ENCODE measurements around the gene FAM186B.
A peak's percentile ranks its signal among the peaks of the same experiment; 100 is the strongest.

The FAM186B gene

DNA sequence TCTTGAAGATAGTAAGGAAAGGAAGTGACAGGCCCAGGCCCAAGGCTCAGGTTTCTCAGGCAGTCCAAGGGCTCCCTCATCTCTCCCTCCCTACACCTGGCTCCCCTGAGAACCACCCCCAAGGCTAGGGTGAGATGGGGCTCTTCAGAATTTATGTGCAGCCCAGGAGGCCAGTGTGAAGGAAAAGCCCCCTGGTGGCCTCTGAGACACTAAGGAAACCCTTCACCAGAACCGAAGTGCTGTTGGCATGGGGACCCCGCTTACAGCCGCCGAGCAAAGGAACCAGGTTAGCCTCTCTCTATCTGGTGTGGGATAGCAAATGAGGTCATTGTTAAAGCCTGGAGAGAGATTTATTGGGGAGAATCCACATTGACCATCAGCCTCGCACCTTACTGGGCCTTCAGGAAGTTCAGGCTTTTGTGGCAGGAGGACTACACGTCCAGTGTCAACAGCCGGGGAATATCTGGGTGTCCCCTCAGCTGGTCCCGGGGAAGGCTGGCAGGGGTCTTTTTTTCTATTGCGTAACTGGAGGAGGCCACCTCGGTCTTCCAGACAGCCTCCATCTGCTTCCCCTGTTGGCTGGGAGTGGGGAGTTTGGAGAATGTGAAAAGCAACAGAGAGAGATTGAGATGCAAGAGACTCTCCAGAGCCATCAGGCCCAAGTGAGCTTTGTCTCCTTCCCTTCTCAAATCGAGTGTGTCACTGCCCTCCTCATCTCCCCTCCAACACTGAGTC lies 18.1 kb downstream of the FAM186B start:
- TF ChIP-seq, protein P1, sequence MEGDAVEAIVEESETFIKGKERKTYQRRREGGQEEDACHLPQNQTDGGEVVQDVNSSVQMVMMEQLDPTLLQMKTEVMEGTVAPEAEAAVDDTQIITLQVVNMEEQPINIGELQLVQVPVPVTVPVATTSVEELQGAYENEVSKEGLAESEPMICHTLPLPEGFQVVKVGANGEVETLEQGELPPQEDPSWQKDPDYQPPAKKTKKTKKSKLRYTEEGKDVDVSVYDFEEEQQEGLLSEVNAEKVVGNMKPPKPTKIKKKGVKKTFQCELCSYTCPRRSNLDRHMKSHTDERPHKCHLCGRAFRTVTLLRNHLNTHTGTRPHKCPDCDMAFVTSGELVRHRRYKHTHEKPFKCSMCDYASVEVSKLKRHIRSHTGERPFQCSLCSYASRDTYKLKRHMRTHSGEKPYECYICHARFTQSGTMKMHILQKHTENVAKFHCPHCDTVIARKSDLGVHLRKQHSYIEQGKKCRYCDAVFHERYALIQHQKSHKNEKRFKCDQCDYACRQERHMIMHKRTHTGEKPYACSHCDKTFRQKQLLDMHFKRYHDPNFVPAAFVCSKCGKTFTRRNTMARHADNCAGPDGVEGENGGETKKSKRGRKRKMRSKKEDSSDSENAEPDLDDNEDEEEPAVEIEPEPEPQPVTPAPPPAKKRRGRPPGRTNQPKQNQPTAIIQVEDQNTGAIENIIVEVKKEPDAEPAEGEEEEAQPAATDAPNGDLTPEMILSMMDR (IDR thresholded peaks at IDR 0.05; ENCODE audit: borderline replicate concordance, insufficient read depth, low read depth, low read length): 0 out of 2 replicates have a peak, but pooled peaks have one; percentile 2
- no peak overlapping the region for H3K4me3 ChIP-seq (ENCODE audit: low read depth, low read length)

DNA sequence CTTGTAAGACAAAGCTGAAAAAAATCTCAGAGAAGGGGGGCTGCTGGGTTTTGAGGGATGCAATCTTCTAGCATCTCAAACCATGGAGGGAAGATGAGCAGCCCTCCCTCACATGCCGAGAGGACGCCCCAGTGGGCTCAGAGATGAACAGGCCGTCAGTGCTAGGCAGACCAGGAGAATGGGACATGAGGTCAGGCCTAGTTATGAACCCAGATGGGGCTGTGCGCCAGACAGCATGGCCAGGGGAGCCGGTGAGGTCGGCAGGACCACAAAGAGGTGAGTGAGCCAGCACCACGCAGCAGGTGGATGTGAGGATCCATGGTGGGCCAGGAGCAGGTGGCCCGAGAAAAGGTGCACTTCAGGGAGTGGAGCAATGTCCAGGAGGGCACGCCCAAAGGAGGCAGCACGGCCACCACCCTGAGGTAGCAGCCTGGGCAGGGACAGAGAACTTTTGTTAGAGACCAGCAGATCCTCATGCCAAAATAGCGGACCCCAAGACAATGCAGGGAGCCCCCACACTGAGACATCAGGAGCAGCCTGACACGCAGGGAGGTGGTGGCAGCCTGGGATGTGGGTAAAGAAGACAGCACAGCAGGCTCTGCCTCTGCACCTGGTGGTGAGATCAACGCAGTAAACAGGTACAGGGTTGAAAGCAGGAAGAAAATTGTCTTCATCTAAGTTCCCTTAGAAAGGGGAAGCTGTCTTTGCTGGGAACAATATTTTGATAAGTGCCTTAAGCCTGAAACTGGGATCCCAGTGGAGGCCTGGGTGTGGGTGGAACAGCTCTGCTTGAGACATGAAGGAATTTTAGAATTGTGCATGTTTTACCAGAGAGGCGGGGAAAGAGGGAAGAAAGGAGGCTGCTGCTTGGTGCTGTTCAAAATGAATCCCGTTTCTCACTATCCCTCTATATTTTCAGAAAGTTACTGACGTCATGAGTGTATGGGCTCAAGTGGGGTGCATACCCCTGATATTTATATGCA lies 19.7 kb downstream of the FAM186B start:
- H3K4me3 ChIP-seq (ENCODE audit: low read depth, low read length): no peak overlapping the region
- TF ChIP-seq, protein P1 (IDR thresholded peaks at IDR 0.05; ENCODE audit: borderline replicate concordance, insufficient read depth, low read depth, low read length): no peak

DNA sequence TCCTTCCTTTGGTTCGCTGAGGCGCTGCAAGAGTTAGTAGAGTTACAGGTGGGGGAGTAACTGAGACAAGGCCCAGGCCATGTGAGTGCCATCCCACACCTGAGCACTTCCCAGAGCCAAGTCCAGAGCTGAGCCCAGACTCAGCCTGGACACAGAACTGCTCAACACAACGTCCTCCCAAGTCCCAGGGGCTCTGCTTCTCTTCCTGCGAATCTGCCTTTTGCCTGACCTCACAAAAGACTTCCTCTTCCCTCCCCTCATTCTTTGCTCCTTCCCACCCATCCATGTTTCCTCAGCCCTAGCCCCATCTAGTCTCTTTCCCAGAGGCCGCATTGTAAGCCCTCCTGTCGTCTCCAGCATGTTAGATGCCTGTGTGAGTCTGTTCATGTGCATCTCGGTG lies 20.8 kb downstream of the FAM186B start:
- no peak overlapping the region for H3K4me3 ChIP-seq (ENCODE audit: low read depth, low read length)
- TF ChIP-seq, protein P1 (IDR thresholded peaks at IDR 0.05; ENCODE audit: borderline replicate concordance, insufficient read depth, low read depth, low read length): no peak

DNA sequence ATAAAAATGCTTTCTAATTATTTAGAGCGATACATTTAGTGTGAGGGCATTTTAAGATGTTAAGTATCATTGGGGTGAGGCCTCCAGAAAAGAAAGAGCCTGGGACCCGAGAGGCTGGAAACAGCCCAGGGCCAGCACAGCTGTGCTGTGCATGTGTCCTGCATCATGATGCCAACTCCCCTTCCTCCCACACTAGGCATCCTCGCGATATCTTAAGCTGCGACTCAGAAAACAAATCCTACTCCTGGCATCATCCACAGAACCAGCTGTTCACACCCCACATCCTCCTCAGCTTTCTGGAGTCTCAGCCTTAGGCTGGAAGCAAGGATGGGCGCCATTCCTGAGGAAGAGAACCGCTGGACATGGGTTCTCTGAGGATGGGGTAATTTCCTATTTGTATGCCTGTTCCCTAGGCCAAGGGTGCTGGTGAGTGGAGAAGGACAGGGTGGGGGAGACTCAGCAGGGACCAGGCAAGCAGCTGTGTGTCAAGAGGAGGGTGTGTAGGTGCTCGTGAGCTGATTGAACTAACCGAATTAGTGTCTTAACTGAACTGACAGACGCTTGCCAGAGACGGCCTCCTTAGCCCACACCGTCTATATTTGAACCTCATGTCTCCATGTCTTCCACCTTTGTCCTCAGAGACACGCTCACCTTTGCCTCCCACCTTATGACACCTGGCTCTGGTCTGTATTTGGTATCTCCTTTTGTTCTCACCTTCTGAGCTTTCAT lies 21.9 kb downstream of the FAM186B start:
- H3K4me3 ChIP-seq (ENCODE audit: low read depth, low read length): no peak overlapping the region
- TF ChIP-seq, protein P1 (IDR thresholded peaks at IDR 0.05; ENCODE audit: borderline replicate concordance, insufficient read depth, low read depth, low read length): no peak

DNA sequence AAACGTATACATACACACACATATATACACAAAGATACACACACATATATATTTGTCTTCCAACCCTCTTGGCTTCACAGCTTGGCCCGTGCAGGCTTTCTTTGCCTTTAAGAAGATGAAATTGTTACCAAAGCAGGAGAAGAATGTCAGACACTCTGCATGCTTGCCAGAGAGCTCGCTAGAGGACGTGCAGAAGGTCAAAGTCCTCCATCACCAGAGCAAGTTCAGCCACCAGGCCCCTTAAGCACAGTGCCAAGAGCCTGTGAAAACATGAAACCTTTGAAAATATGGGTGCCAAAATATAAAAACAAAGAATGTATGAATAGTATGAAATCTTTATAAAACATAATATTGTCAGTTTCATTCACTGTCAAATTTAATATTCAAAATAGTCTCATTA lies 22.6 kb downstream of the FAM186B start:
- TF ChIP-seq, protein P1 (IDR thresholded peaks at IDR 0.05; ENCODE audit: borderline replicate concordance, insufficient read depth, low read depth, low read length): no peak
- no peak overlapping the region for H3K4me3 ChIP-seq (ENCODE audit: low read depth, low read length)

DNA sequence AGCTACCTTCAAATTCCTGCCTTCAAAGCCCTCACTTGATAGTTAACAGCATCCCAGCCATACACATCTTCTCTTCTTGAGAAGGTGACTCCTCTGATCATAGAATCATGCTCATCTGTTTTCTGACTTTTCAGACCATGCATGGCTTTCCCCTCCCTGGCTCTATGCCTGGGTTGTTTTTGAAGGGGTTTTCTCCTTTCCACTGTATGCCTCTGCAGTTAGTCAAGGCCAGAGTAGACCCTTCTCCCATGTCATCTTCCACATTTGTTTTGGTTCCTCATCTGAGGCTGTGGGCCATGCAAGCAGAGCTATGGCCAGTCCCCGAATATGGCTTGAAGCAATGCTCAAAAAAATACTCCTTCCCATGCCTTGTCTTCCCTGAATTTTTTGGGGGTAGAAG lies 23.2 kb downstream of the FAM186B start:
- H3K4me3 ChIP-seq (ENCODE audit: low read depth, low read length): no peak overlapping the region
- TF ChIP-seq, protein P1 (IDR thresholded peaks at IDR 0.05; ENCODE audit: borderline replicate concordance, insufficient read depth, low read depth, low read length): no peak
